HCT116 (cell line): ENCODE data around the gene KRTAP12-4. TPM values are rescaled to one million over a fixed set of nuclear protein-coding genes. Genes with fewer than 3 reads are reported as not detected.

ENCODE experiments used
- ATAC-seq: fragments of 200-7000 bp; cut with Tn5 transposase; 2 replicates; pipeline ENCODE4 v1.9.1; 2020; ENCODE audit warnings: mild to moderate bottlenecking, moderate library complexity
- BruUV-seq: library from RNA; stranded (reverse); fragments of 400-500 nt; replicated peaks from 2 replicates; lab custom pipeline; 2021; lab: Mats Ljungman, UMichigan
- CTCF ChIA-PET: fragments of 300-600 bp; sonication (Branson Sonifier 250); formaldehyde crosslinking; loops from one replicate; lab custom pipeline; 2021; ENCODE audit warnings: antibody characterized with exemption; lab: Charles Lee
- POLR2A ChIA-PET: fragments of 300-600, 350-600 bp; sonication (Branson Sonifier 250); formaldehyde crosslinking; loops from one replicate; lab custom pipeline; 2021; ENCODE audit warnings: antibody characterized with exemption; lab: Charles Lee
- RAD21 ChIA-PET, 2 experiments: fragments of 300-600 bp; sonication (Branson Sonifier 250); formaldehyde crosslinking; loops; one replicate each; lab custom pipeline; 2023; ENCODE audit warnings: low total read pairs in 2 of 2; ENCODE audit not compliant: uncharacterized antibody in 2 of 2, unreplicated experiment in 2 of 2, low non-redundant PET in 1 of 2; lab: Charles Lee
- DNase-seq: peaks from one replicate; pipeline ENCODE4 v3.0.0-alpha.2; 2010; ENCODE audit warnings: low read depth, low spot score
- H2AFZ ChIP-seq: fragments of 200-600 bp; shearing (Covaris generic), sonication (generic); 2 replicates; pipeline ENCODE4 v1.6.1; 2017; ENCODE audit warnings: low read depth, mixed run types, mixed read lengths, antibody characterized with exemption, low read length; ENCODE audit not compliant: poor library complexity, severe bottlenecking
- H3K27ac ChIP-seq: 2 replicates; pipeline ENCODE4 v1.5.1; 2012; ENCODE audit warnings: low read depth, low read length
- H3K27me3 ChIP-seq: fragments of 200-600 bp; sonication (generic); 2 replicates; pipeline ENCODE4 v1.6.1; 2016; ENCODE audit warnings: mixed run types, low read length, mixed read lengths; ENCODE audit not compliant: insufficient read depth
- H3K36me3 ChIP-seq, 2 experiments: fragments of 200-500 bp in 1 of 2; fragments of 200-600 bp in 1 of 2; sonication (Bioruptor generic) in 1 of 2; sonication (generic) in 1 of 2; 2 replicates each; pipeline versions ENCODE4 v1.5.1 to v1.6.1; 2014 to 2016; ENCODE audit warnings: low read length in 2 of 2, inconsistent platforms in 1 of 2, mixed read lengths in 1 of 2, mixed run types in 1 of 2; ENCODE audit not compliant: insufficient read depth in 2 of 2, control insufficient read depth in 1 of 2
- H3K4me1 ChIP-seq, 2 experiments: fragments of 200-600 bp in 1 of 2; sonication (generic) in 1 of 2; 2 replicates each; pipeline versions ENCODE4 v1.5.1 to v1.6.1; 2012 to 2017; ENCODE audit warnings: low read length in 2 of 2, inconsistent platforms in 1 of 2, mild to moderate bottlenecking in 1 of 2, mixed read lengths in 1 of 2, mixed run types in 1 of 2, moderate library complexity in 1 of 2; ENCODE audit not compliant: insufficient read depth in 2 of 2, control insufficient read depth in 1 of 2
- H3K4me2 ChIP-seq: fragments of 200-600 bp; sonication (generic); 2 replicates; pipeline ENCODE4 v1.6.1; 2017; ENCODE audit warnings: mixed run types, low read length, mixed read lengths
- H3K4me3 ChIP-seq, 2 experiments: fragments of 200-600 bp in 1 of 2; sonication (generic) in 1 of 2; replicated peaks in 1 of 2; 2 replicates each; pipeline ENCODE4 v1.5.1; 2011 to 2016; ENCODE audit warnings: low read length in 2 of 2, control low read depth in 1 of 2, low read depth in 1 of 2, mild to moderate bottlenecking in 1 of 2, mixed read lengths in 1 of 2, mixed run types in 1 of 2
- H3K79me2 ChIP-seq: fragments of 200-600 bp; sonication (generic); 2 replicates; pipeline ENCODE4 v1.6.1; 2017; ENCODE audit warnings: mild to moderate bottlenecking, mixed run types, low read length, moderate library complexity, mixed read lengths; ENCODE audit not compliant: insufficient read depth
- H3K9ac ChIP-seq: fragments of 200-600 bp; sonication (generic); 2 replicates; pipeline ENCODE4 v1.6.1; 2016; ENCODE audit warnings: low read length, mixed read lengths
- H3K9me2 ChIP-seq: fragments of 200-600 bp; sonication (generic), shearing (Covaris generic); 2 replicates; pipeline ENCODE4 v1.6.1; 2017; ENCODE audit warnings: mixed run types, mild to moderate bottlenecking, moderate library complexity; ENCODE audit not compliant: insufficient read depth
- H3K9me3 ChIP-seq, 2 experiments: fragments of 200-500 bp in 1 of 2; fragments of 200-600 bp in 1 of 2; sonication (Bioruptor generic) in 1 of 2; sonication (generic) in 1 of 2; 2 replicates each; pipeline ENCODE4 v1.6.1; 2014 to 2017; ENCODE audit warnings: low read length in 2 of 2, mixed read lengths in 2 of 2, inconsistent platforms in 1 of 2, low read depth in 1 of 2, mild to moderate bottlenecking in 1 of 2, mixed run types in 1 of 2, moderate library complexity in 1 of 2; ENCODE audit not compliant: control insufficient read depth in 1 of 2, insufficient read depth in 1 of 2
- H4K20me1 ChIP-seq: fragments of 200-600 bp; sonication (generic), shearing (Covaris generic); 2 replicates; pipeline ENCODE4 v1.6.1; 2017; ENCODE audit warnings: mixed run types, mild to moderate bottlenecking, moderate library complexity; ENCODE audit not compliant: insufficient read depth
- ATF3 ChIP-seq: IDR thresholded peaks from 2 replicates; pipeline ENCODE4 v1.6.1; 2012
- CEBPB ChIP-seq: IDR thresholded peaks from 2 replicates; pipeline ENCODE4 v1.6.1; 2012; ENCODE audit warnings: low read depth
- EGR1 ChIP-seq: IDR thresholded peaks from 2 replicates; pipeline ENCODE4 v1.6.1; 2012; ENCODE audit warnings: low read depth
- ELF1 ChIP-seq: IDR thresholded peaks from 2 replicates; pipeline ENCODE4 v1.6.1; 2012; ENCODE audit warnings: low read depth, borderline replicate concordance
- FOSL1 ChIP-seq: IDR thresholded peaks from 2 replicates; pipeline ENCODE4 v1.6.1; 2012; ENCODE audit warnings: low read depth
- JUND ChIP-seq: IDR thresholded peaks from 2 replicates; pipeline ENCODE4 v1.6.1; 2012
- POLR2A ChIP-seq: IDR thresholded peaks from 2 replicates; pipeline ENCODE4 v1.7.0; 2011; ENCODE audit warnings: borderline replicate concordance; ENCODE audit not compliant: insufficient read depth, insufficient read length; ENCODE audit errors: extremely low read depth
- REST ChIP-seq: IDR thresholded peaks from 2 replicates; pipeline ENCODE4 v1.6.1; 2012; ENCODE audit warnings: low read depth
- SRF ChIP-seq: IDR thresholded peaks from 2 replicates; pipeline ENCODE4 v1.6.1; 2012; ENCODE audit warnings: low read depth
- intact Hi-C: fragments of 100-400 bp; cut with micrococcal nuclease; formaldehyde crosslinking; loops from 2 replicates; pipeline ENCODE4 v1.10.0; 2022
- total RNA-seq: library from RNA; stranded (reverse); gene quantifications from one replicate; pipeline ENCODE4 v1.2.1, GENCODE V29; 2021; ENCODE audit not compliant: unreplicated experiment

KRTAP12-4 gene
- total RNA-seq, 1 experiment from 2014 or later: not detected

- H3K4me1 ChIP-seq: no peaks in the 10 kb centered on the region
- H3K27me3 ChIP-seq: no peaks in the 10 kb centered on the region
- RAD21 ChIA-PET: no interaction called here
- ATAC-seq (no peak), DNase-seq (no peak)
- H3K36me3 ChIP-seq: no peaks in the 10 kb centered on the region
- intact Hi-C loops: no loop called here
- CTCF ChIA-PET: no interaction called here
- no peak overlapping the region for H3K27ac ChIP-seq
- POLR2A ChIA-PET: no interaction called here
- H3K4me3 ChIP-seq: no peak overlapping the region
- no peaks in the 10 kb centered on the region for H3K9me2 ChIP-seq
- H3K9ac ChIP-seq: no peak overlapping the region
- BruUV-seq: no TSS peak
- no peak overlapping the region for H2AFZ ChIP-seq
- H3K9me3 ChIP-seq: peaks cover 0 to 3% of the 10 kb centered on the region in 2 experiments; a peak in 1 of 4 replicates
- H3K79me2 ChIP-seq: no peaks in the 10 kb centered on the region
- no peak overlapping the region for H3K4me2 ChIP-seq
- no peak for TF ChIP-seq FOSL1
- TF ChIP-seq ELF1: no peak
- TF ChIP-seq SRF: no peak
- no peak for TF ChIP-seq JUND
- no peak for TF ChIP-seq ATF3
- no peaks in the 10 kb centered on the region for H4K20me1 ChIP-seq
Observed at GRCh38 chr21:44632067-44632466, 22.4 kb downstream of the KRTAP12-4 start.

- H3K27me3 ChIP-seq: no peaks in the 10 kb centered on the region
- no peak overlapping the region for H2AFZ ChIP-seq
- no peaks in the 10 kb centered on the region for H3K79me2 ChIP-seq
- H3K4me1 ChIP-seq: no peaks in the 10 kb centered on the region
- H3K4me3 ChIP-seq: no peak overlapping the region
- ChIA-PET POLR2A (no interaction called here), CTCF (no interaction called here), RAD21 (no interaction called here)
- H3K9me3 ChIP-seq: peaks cover 0 to 3% of the 10 kb centered on the region in 2 experiments; a peak in 1 of 4 replicates
- ATAC-seq: no peak
- no peak for DNase-seq
- H3K9ac ChIP-seq: no peak overlapping the region
- no peak overlapping the region for H3K4me2 ChIP-seq
- no peak overlapping the region for H3K27ac ChIP-seq
- H3K9me2 ChIP-seq: no peaks in the 10 kb centered on the region
- no peaks in the 10 kb centered on the region for H3K36me3 ChIP-seq
- no peaks in the 10 kb centered on the region for H4K20me1 ChIP-seq
- TF ChIP-seq POLR2A: no peak
- no peak for TF ChIP-seq EGR1
- TF ChIP-seq REST: no peak
- no peak for TF ChIP-seq CEBPB
- no TSS peak for BruUV-seq
- intact Hi-C loops: no loop called here
Observed at GRCh38 chr21:44630440-44630839, 24.0 kb downstream of the KRTAP12-4 start.
